ENCODE measurements around the gene IGFALS. TPM values are rescaled to one million over a fixed set of nuclear protein-coding genes. Genes with fewer than 3 reads are reported as not detected.

IGFALS gene
- total and polyA plus RNA-seq, 2 donors (not counting 3 experiments of a cell fraction or from before 2014, with no cell fraction given), result not detected

GRCh38 chr16:1761751-1762150, 31.8 kb downstream of the IGFALS start:
- Histone ChIP-seq H3K4me2 (ENCODE audit: insufficient read depth, low read length) (no peak overlapping the region), H3K9me1 (replicated peaks; ENCODE audit: control insufficient read depth, extremely low read depth, insufficient read depth, low read length) (no peaks in the 10 kb centered on the region), H4K20me1 (replicated peaks; ENCODE audit: control insufficient read depth, extremely low read depth, insufficient read depth, low read length) (no peaks in the 10 kb centered on the region), H3K36me3 (ENCODE audit: control insufficient read depth in 2 of 2, extremely low read depth in 1 of 2, insufficient read depth in 2 of 2, low read length in 2 of 2) (peaks cover 5 to 48% of the 10 kb centered on the region in 2 experiments), H3K4me3 (replicated peaks in 1 of 3; ENCODE audit: insufficient read depth in 1 of 3, low read depth in 1 of 3, low read length in 3 of 3) (no peak overlapping the region), H3K27ac (ENCODE audit: insufficient read depth, low read depth, low read length) (no peak overlapping the region), H3K4me1 (ENCODE audit: control insufficient read depth, extremely low read depth, insufficient read depth, low read length) (no peaks in the 10 kb centered on the region), H3K9me3 (replicated peaks; ENCODE audit: control insufficient read depth, insufficient read depth, low read length) (no peaks in the 10 kb centered on the region), H2AFZ (ENCODE audit: low read depth, low read length) (no peak overlapping the region), H3K9ac (replicated peaks; ENCODE audit: extremely low read depth, insufficient read depth, low read length) (no peak overlapping the region), H3K27me3 (ENCODE audit: control insufficient read depth in 2 of 2, insufficient read depth in 2 of 2, low read length in 2 of 2) (no peaks in the 10 kb centered on the region), H3K79me2 (ENCODE audit: control insufficient read depth, insufficient read depth, low read length) (no peaks in the 10 kb centered on the region)
- dilution Hi-C loops (cut with MboI; ENCODE audit: extremely low pct_ligation_motif_present, low sequenced_read_pairs) (no loop called here), intact Hi-C loops (cut with micrococcal nuclease) (no loop called here)
- BruUV-seq (replicated peaks), result no TSS peak
- FAIRE-seq, result no peak
- ChIA-PET POLR2A (no interaction called here), CTCF (no interaction called here)
- TF ChIP-seq, protein P1, sequence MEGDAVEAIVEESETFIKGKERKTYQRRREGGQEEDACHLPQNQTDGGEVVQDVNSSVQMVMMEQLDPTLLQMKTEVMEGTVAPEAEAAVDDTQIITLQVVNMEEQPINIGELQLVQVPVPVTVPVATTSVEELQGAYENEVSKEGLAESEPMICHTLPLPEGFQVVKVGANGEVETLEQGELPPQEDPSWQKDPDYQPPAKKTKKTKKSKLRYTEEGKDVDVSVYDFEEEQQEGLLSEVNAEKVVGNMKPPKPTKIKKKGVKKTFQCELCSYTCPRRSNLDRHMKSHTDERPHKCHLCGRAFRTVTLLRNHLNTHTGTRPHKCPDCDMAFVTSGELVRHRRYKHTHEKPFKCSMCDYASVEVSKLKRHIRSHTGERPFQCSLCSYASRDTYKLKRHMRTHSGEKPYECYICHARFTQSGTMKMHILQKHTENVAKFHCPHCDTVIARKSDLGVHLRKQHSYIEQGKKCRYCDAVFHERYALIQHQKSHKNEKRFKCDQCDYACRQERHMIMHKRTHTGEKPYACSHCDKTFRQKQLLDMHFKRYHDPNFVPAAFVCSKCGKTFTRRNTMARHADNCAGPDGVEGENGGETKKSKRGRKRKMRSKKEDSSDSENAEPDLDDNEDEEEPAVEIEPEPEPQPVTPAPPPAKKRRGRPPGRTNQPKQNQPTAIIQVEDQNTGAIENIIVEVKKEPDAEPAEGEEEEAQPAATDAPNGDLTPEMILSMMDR (IDR thresholded peaks at IDR 0.05; ENCODE audit: extremely low read depth in 1 of 2, insufficient read depth in 1 of 2, low read depth in 1 of 2, low read length in 2 of 2), result no peak
- TF ChIP-seq POLR2A (IDR thresholded peaks at IDR 0.05; ENCODE audit: low read depth, low read length), result no peak
- no peak for TF ChIP-seq POLR2AphosphoS5 (IDR thresholded peaks at IDR 0.05; ENCODE audit: insufficient read depth, low read depth, low read length)
- no peak for TF ChIP-seq MYC (IDR thresholded peaks at IDR 0.05; ENCODE audit: low read depth, low read length)
- no peak for TF ChIP-seq MAX (IDR thresholded peaks at IDR 0.05; ENCODE audit: insufficient read depth, insufficient read length)
- no peak for TF ChIP-seq GATA2 (IDR thresholded peaks at IDR 0.05; ENCODE audit: insufficient read depth, insufficient read length, low read depth, low read length)
- TF ChIP-seq EZH2 (IDR thresholded peaks at IDR 0.05; ENCODE audit: borderline replicate concordance, low read depth, low read length, severe bottlenecking), result no peak
- no peak for TF ChIP-seq JUN (IDR thresholded peaks at IDR 0.05; ENCODE audit: borderline replicate concordance, insufficient read depth, insufficient read length, low read depth)
- TF ChIP-seq FOS (IDR thresholded peaks at IDR 0.05; ENCODE audit: borderline replicate concordance, insufficient read depth, low read length), result no peak
- no peak for DNase-seq (ENCODE audit: low read depth, low spot score)

All from endothelial cell of umbilical vein (primary cell).